Measurements from ENCODE around the gene CAMTA2.

Gene CAMTA2

GRCh38 chr17:4974115-4974670 lies 13.3 kb downstream of the CAMTA2 start:
- H3K27me3 ChIP-seq (ENCODE audit: insufficient read depth, low read length) = peaks cover 39% of the 10 kb centered on the region
- H3K9ac ChIP-seq (ENCODE audit: low read depth, low read length) = no peak overlapping the region
- H3K27ac ChIP-seq (ENCODE audit: low read depth, low read length) = no peak overlapping the region
- 90% methylated on average over 9 of the region's 9 CpGs for WGBS
- no peaks in the 10 kb centered on the region for H3K9me3 ChIP-seq (ENCODE audit: insufficient read depth, low read depth, low read length)
- H3K4me1 ChIP-seq (ENCODE audit: insufficient read depth, low read length) = peaks cover 6% of the 10 kb centered on the region; the same call in 1 of the 2 replicates
- no peak overlapping the region for H3K4me3 ChIP-seq (ENCODE audit: low read length)
- H3K36me3 ChIP-seq (ENCODE audit: insufficient read depth, low read length) = peaks cover 5% of the 10 kb centered on the region; the same call in 1 of the 2 replicates

GRCh38 chr17:4973256-4974114 lies 14.0 kb downstream of the CAMTA2 start:
- Histone ChIP-seq H3K36me3 (ENCODE audit: insufficient read depth, low read length) (peaks cover 5% of the 10 kb centered on the region; the same call in 1 of the 2 replicates), H3K27ac (ENCODE audit: low read depth, low read length) (no peak overlapping the region), H3K9ac (ENCODE audit: low read depth, low read length) (no peak overlapping the region), H3K4me1 (ENCODE audit: insufficient read depth, low read length) (peaks cover 6% of the 10 kb centered on the region; the same call in 1 of the 2 replicates), H3K27me3 (ENCODE audit: insufficient read depth, low read length) (peaks cover 35% of the 10 kb centered on the region), H3K4me3 (ENCODE audit: low read length) (no peak overlapping the region), H3K9me3 (ENCODE audit: insufficient read depth, low read depth, low read length) (no peaks in the 10 kb centered on the region)
- WGBS = 94% methylated on average over 10 of the region's 10 CpGs

- no peak overlapping the region for H3K27ac ChIP-seq (ENCODE audit: low read depth, low read length)
- H3K9me3 ChIP-seq (ENCODE audit: insufficient read depth, low read depth, low read length) = no peaks in the 10 kb centered on the region
- H3K4me1 ChIP-seq (ENCODE audit: insufficient read depth, low read length) = peaks cover 6% of the 10 kb centered on the region; the same call in 1 of the 2 replicates
- peaks cover 29% of the 10 kb centered on the region for H3K27me3 ChIP-seq (ENCODE audit: insufficient read depth, low read length)
- no peak overlapping the region for H3K4me3 ChIP-seq (ENCODE audit: low read length)
- peaks cover 5% of the 10 kb centered on the region; the same call in 1 of the 2 replicates for H3K36me3 ChIP-seq (ENCODE audit: insufficient read depth, low read length)
- H3K9ac ChIP-seq (ENCODE audit: low read depth, low read length) = no peak overlapping the region
- WGBS = 77% methylated on average over 12 of the region's 12 CpGs
These were observed 14.7 kb downstream of the CAMTA2 start for GRCh38 chr17:4972752-4973151.

- H3K27me3 ChIP-seq (ENCODE audit: insufficient read depth, low read length) = peaks cover 24% of the 10 kb centered on the region
- WGBS = 89% methylated on average over 12 of the region's 12 CpGs
- H3K9me3 ChIP-seq (ENCODE audit: insufficient read depth, low read depth, low read length) = no peaks in the 10 kb centered on the region
These were observed 15.2 kb downstream of the CAMTA2 start for GRCh38 chr17:4972322-4972721.

GRCh38 chr17:4971826-4972225 lies 15.6 kb downstream of the CAMTA2 start:
- no peak overlapping the region for H3K27ac ChIP-seq (ENCODE audit: low read depth, low read length)
- no peak overlapping the region for H3K4me3 ChIP-seq (ENCODE audit: low read length)
- H3K4me1 ChIP-seq (ENCODE audit: insufficient read depth, low read length) = peaks cover 6% of the 10 kb centered on the region; the same call in 1 of the 2 replicates
- H3K27me3 ChIP-seq (ENCODE audit: insufficient read depth, low read length) = peaks cover 19% of the 10 kb centered on the region
- no peak overlapping the region for H3K9ac ChIP-seq (ENCODE audit: low read depth, low read length)
- 89% methylated on average over 6 of the region's 6 CpGs for WGBS
- no peaks in the 10 kb centered on the region; the same call in 1 of the 2 replicates for H3K36me3 ChIP-seq (ENCODE audit: insufficient read depth, low read length)
- H3K9me3 ChIP-seq (ENCODE audit: insufficient read depth, low read depth, low read length) = no peaks in the 10 kb centered on the region

More at GRCh38 chr17:4972322-4972721, 15.2 kb downstream of the CAMTA2 start:
- H3K4me3 ChIP-seq (ENCODE audit: low read length) = no peak overlapping the region
- no peak overlapping the region for H3K9ac ChIP-seq (ENCODE audit: low read depth, low read length)
- peaks cover under 1% of the 10 kb centered on the region; the same call in 1 of the 2 replicates for H3K36me3 ChIP-seq (ENCODE audit: insufficient read depth, low read length)
- H3K27ac ChIP-seq (ENCODE audit: low read depth, low read length) = no peak overlapping the region
- H3K4me1 ChIP-seq (ENCODE audit: insufficient read depth, low read length) = peaks cover 6% of the 10 kb centered on the region; the same call in 1 of the 2 replicates

GRCh38 chr17:4970273-4970672 lies 17.2 kb downstream of the CAMTA2 start:
- Histone ChIP-seq H3K36me3 (ENCODE audit: insufficient read depth, low read length) (peaks cover 3% of the 10 kb centered on the region), H3K4me1 (ENCODE audit: insufficient read depth, low read length) (peaks cover 11% of the 10 kb centered on the region; the same call in 1 of the 2 replicates), H3K9ac (ENCODE audit: low read depth, low read length) (no peak overlapping the region), H3K27me3 (ENCODE audit: insufficient read depth, low read length) (peaks cover 13% of the 10 kb centered on the region), H3K4me3 (ENCODE audit: low read length) (no peak overlapping the region), H3K27ac (ENCODE audit: low read depth, low read length) (no peak overlapping the region), H3K9me3 (ENCODE audit: insufficient read depth, low read depth, low read length) (no peaks in the 10 kb centered on the region)
- 96% methylated on average over 8 of the region's 8 CpGs for WGBS

- peak overlapping the region; percentile 88; the same call in 1 of the 2 replicates for H3K9ac ChIP-seq (ENCODE audit: low read depth, low read length)
- H3K36me3 ChIP-seq (ENCODE audit: insufficient read depth, low read length) = peaks cover 6% of the 10 kb centered on the region
- H3K4me3 ChIP-seq (ENCODE audit: low read length) = peak overlapping the region; percentile 73
- no peaks in the 10 kb centered on the region for H3K9me3 ChIP-seq (ENCODE audit: insufficient read depth, low read depth, low read length)
- H3K27me3 ChIP-seq (ENCODE audit: insufficient read depth, low read length) = peaks cover 7% of the 10 kb centered on the region
- peaks cover 11% of the 10 kb centered on the region; the same call in 1 of the 2 replicates for H3K4me1 ChIP-seq (ENCODE audit: insufficient read depth, low read length)
- WGBS = 77% methylated on average over 16 of the region's 16 CpGs
- no peak overlapping the region for H3K27ac ChIP-seq (ENCODE audit: low read depth, low read length)
These were observed 17.8 kb downstream of the CAMTA2 start for GRCh38 chr17:4969551-4970173.

GRCh38 chr17:4969047-4969550 lies 18.4 kb downstream of the CAMTA2 start:
- H3K9ac ChIP-seq (ENCODE audit: low read depth, low read length) = peak overlapping the region; percentile 88
- H3K4me1 ChIP-seq (ENCODE audit: insufficient read depth, low read length) = peaks cover 11% of the 10 kb centered on the region; the same call in 1 of the 2 replicates
- WGBS = 15% methylated on average over 15 of the region's 15 CpGs
- H3K27ac ChIP-seq (ENCODE audit: low read depth, low read length) = peak overlapping the region; percentile 95
- H3K4me3 ChIP-seq (ENCODE audit: low read length) = peak overlapping the region; percentile 73
- peaks cover 6% of the 10 kb centered on the region for H3K36me3 ChIP-seq (ENCODE audit: insufficient read depth, low read length)
- 0 out of 2 replicates have a peak, but pooled peaks cover 1% of the 10 kb centered on the region for H3K27me3 ChIP-seq (ENCODE audit: insufficient read depth, low read length)
- no peaks in the 10 kb centered on the region for H3K9me3 ChIP-seq (ENCODE audit: insufficient read depth, low read depth, low read length)

GRCh38 chr17:4968486-4969046 lies 18.9 kb downstream of the CAMTA2 start:
- Histone ChIP-seq H3K36me3 (ENCODE audit: insufficient read depth, low read length) (peaks cover 6% of the 10 kb centered on the region), H3K27ac (ENCODE audit: low read depth, low read length) (peak overlapping the region; percentile 95), H3K4me1 (ENCODE audit: insufficient read depth, low read length) (peaks cover 11% of the 10 kb centered on the region; the same call in 1 of the 2 replicates), H3K27me3 (ENCODE audit: insufficient read depth, low read length) (no peaks in the 10 kb centered on the region), H3K4me3 (ENCODE audit: low read length) (peak overlapping the region; percentile 73), H3K9me3 (ENCODE audit: insufficient read depth, low read depth, low read length) (no peaks in the 10 kb centered on the region), H3K9ac (ENCODE audit: low read depth, low read length) (peak overlapping the region; percentile 88)
- 3% methylated on average over 23 of the region's 23 CpGs for WGBS

- Histone ChIP-seq H3K27me3 (ENCODE audit: insufficient read depth, low read length) (no peaks in the 10 kb centered on the region), H3K9me3 (ENCODE audit: insufficient read depth, low read depth, low read length) (no peaks in the 10 kb centered on the region), H3K36me3 (ENCODE audit: insufficient read depth, low read length) (peaks cover 6% of the 10 kb centered on the region), H3K4me3 (ENCODE audit: low read length) (peak within 1 kb of the TSS; percentile 73), H3K27ac (ENCODE audit: low read depth, low read length) (peak within 1 kb of the TSS; percentile 95), H3K4me1 (ENCODE audit: insufficient read depth, low read length) (peaks cover 11% of the 10 kb centered on the region; the same call in 1 of the 2 replicates), H3K9ac (ENCODE audit: low read depth, low read length) (peak within 1 kb of the TSS; percentile 88)
- WGBS = under 1% methylated on average over 66 of the region's 66 CpGs
These were observed 19.7 kb downstream of the CAMTA2 start, which contains the start of gene SPAG7 for GRCh38 chr17:4967539-4968485. Gene SPAG7, minus strand, starts transcription at chr17:4967817. Its CDS starts 13 bp downstream, at chr17:4967804.

Data from HUES64 (cell line).